Activated CD4-positive, alpha-beta T cell treated with anti-CD3 and anti-CD28 coated beads, Interleukin-2, amount 50 U/mL, for 24 hours (primary cell): ENCODE data around the gene CD244.
A peak's percentile ranks its signal among the peaks of the same experiment; 100 is the strongest.

Experiments used
- DNase-seq, 2 donors: peaks; one replicate each; pipeline ENCODE4 v3.0.0-alpha.2; 2020; ENCODE audit warnings: low read depth in 1 of 2, low spot score in 1 of 2

CD244 gene

GRCh38 chr1:160850541-160850940, 12.1 kb downstream of the CD244 start:
- DNase-seq, result no peak

- DNase-seq, result no peak
Measured at GRCh38 chr1:160846281-160846680, 16.4 kb downstream of the CD244 start.

GRCh38 chr1:160844447-160845232, 18.0 kb downstream of the CD244 start:
- DNase-seq, result no peak

GRCh38 chr1:160841079-160841478, 21.6 kb downstream of the CD244 start:
- no peak for DNase-seq

- no peak for DNase-seq
Measured at GRCh38 chr1:160839746-160840145, 22.9 kb downstream of the CD244 start.

GRCh38 chr1:160838888-160839287, 23.8 kb downstream of the CD244 start:
- no peak for DNase-seq

GRCh38 chr1:160837558-160838205, 25.0 kb downstream of the CD244 start:
- DNase-seq, result peak; percentile 42 to 62

- DNase-seq, result no peak
Measured at GRCh38 chr1:160836981-160837557, 25.6 kb downstream of the CD244 start.

GRCh38 chr1:160836561-160836960, 26.1 kb downstream of the CD244 start:
- no peak for DNase-seq

- DNase-seq, result no peak
Measured at GRCh38 chr1:160835751-160836150, 26.9 kb downstream of the CD244 start.

- DNase-seq, result no peak
Measured at GRCh38 chr1:160834945-160835565, 27.6 kb downstream of the CD244 start.

- DNase-seq, result peak; percentile 61 to 73
Measured at GRCh38 chr1:160830321-160831153, 32.1 kb downstream of the CD244 start.

GRCh38 chr1:160829766-160830165, 32.9 kb downstream of the CD244 start:
- no peak for DNase-seq

- no peak for DNase-seq
Measured at GRCh38 chr1:160827418-160827817, 35.3 kb downstream of the CD244 start.

- DNase-seq, result no peak
Measured at GRCh38 chr1:160826546-160826945, 36.1 kb downstream of the CD244 start.

GRCh38 chr1:160823296-160823695, 39.4 kb downstream of the CD244 start:
- DNase-seq, result no peak

- DNase-seq, result no peak
Measured at GRCh38 chr1:160821627-160822026, 41.1 kb downstream of the CD244 start.

GRCh38 chr1:160819186-160819585, 43.5 kb downstream of the CD244 start:
- no peak for DNase-seq

GRCh38 chr1:160818207-160818937, 44.3 kb downstream of the CD244 start:
- no peak for DNase-seq

GRCh38 chr1:160814856-160815255, 47.8 kb downstream of the CD244 start:
- DNase-seq, result no peak
